Measurements from ENCODE around the gene KRTAP5-11.
"Not testable (repeated sequence)": the region's sequence is repeated elsewhere in the genome, so short reads cannot be mapped to it uniquely, and the experiment has no call there.

- TF ChIP-seq EZH2 (IDR thresholded peaks at IDR 0.05; ENCODE audit: insufficient read depth, poor library complexity, severe bottlenecking); EZH2phosphoT487 (IDR thresholded peaks at IDR 0.05; ENCODE audit: insufficient read depth, low read depth): not testable (repeated sequence)
Observed at GRCh38 chr11:71623226-71623625, 40.6 kb upstream of the KRTAP5-11 start.

Data from GM23248 (cell line).